Caco-2 (cell line): Measurements from ENCODE around the gene IL23R. TPM values are rescaled to one million over a fixed set of nuclear protein-coding genes. Genes with fewer than 3 reads are reported as not detected.

Source experiments
- BruUV-seq: library from RNA; stranded (reverse); fragments of 400-500 nt; replicated peaks from 2 replicates; lab custom pipeline; 2021; lab: Mats Ljungman, UMichigan
- CTCF ChIA-PET: fragments of 300-600 bp; sonication (Branson Sonifier 250); formaldehyde crosslinking; loops from one replicate; lab custom pipeline; 2022; ENCODE audit warnings: antibody characterized with exemption; lab: Charles Lee
- POLR2A ChIA-PET: fragments of 300-600 bp; sonication (Branson Sonifier 250); formaldehyde crosslinking; loops from one replicate; lab custom pipeline; 2022; ENCODE audit warnings: antibody characterized with exemption; lab: Charles Lee
- DNase-seq, 2 experiments: peaks; one replicate each; pipeline versions ENCODE4 v3.0.0 to v3.0.0-alpha.2; 2020 to 2022
- H3K27me3 ChIP-seq: replicated peaks from 2 replicates; pipeline ENCODE4 v1.6.0; 2011; ENCODE audit warnings: low read length; ENCODE audit not compliant: control insufficient read depth, insufficient read depth
- H3K36me3 ChIP-seq: 2 replicates; pipeline ENCODE4 v1.5.1; 2011; ENCODE audit warnings: low read length; ENCODE audit not compliant: control insufficient read depth, insufficient read depth
- H3K4me1 ChIP-seq: fragments of 250-450 bp; sonication (Bioruptor Pico); 2 replicates; pipeline ENCODE4 v1.5.1; 2020; ENCODE audit warnings: mild to moderate bottlenecking
- H3K4me3 ChIP-seq: 2 replicates; pipeline ENCODE4 v1.5.1; 2011; ENCODE audit warnings: low read depth, mild to moderate bottlenecking, control low read depth, low read length
- H3K9me3 ChIP-seq: fragments of 250-450 bp; sonication (Bioruptor Pico); 2 replicates; pipeline ENCODE4 v1.5.1; 2020; ENCODE audit warnings: mild to moderate bottlenecking, moderate library complexity
- H3K27ac Mint-ChIP-seq: one replicate; pipeline ENCODE4 v1.8.0; 2022; ENCODE audit warnings: mixed read lengths; ENCODE audit not compliant: unreplicated experiment
- H3K27me3 Mint-ChIP-seq: one replicate; pipeline ENCODE4 v1.8.0; 2022; ENCODE audit warnings: mixed read lengths; ENCODE audit not compliant: insufficient read depth, unreplicated experiment
- H3K36me3 Mint-ChIP-seq: one replicate; pipeline ENCODE4 v1.8.0; 2022; ENCODE audit warnings: mild to moderate bottlenecking, mixed read lengths; ENCODE audit not compliant: insufficient read depth, unreplicated experiment
- H3K4me1 Mint-ChIP-seq: one replicate; pipeline ENCODE4 v1.8.0; 2022; ENCODE audit warnings: low read depth, mixed read lengths; ENCODE audit not compliant: unreplicated experiment
- H3K4me3 Mint-ChIP-seq: one replicate; pipeline ENCODE4 v1.8.0; 2022; ENCODE audit warnings: mild to moderate bottlenecking, moderate library complexity, mixed read lengths; ENCODE audit not compliant: unreplicated experiment
- H3K9me3 Mint-ChIP-seq: one replicate; pipeline ENCODE4 v1.8.0; 2022; ENCODE audit warnings: mixed read lengths; ENCODE audit not compliant: unreplicated experiment
- CTCF ChIP-seq, 2 experiments: fragments of 200-600 bp in 1 of 2; IDR thresholded peaks; 1 replicate in 1 of 2; 2 replicates in 1 of 2; pipeline versions ENCODE4 v1.5.1 to v1.8.0; 2011 to 2022; ENCODE audit warnings: antibody characterized with exemption in 1 of 2, control low read depth in 1 of 2, inconsistent platforms in 1 of 2, low read depth in 1 of 2, low read length in 1 of 2, mild to moderate bottlenecking in 1 of 2, moderate library complexity in 1 of 2; ENCODE audit not compliant: insufficient read depth in 1 of 2, severe bottlenecking in 1 of 2, unreplicated experiment in 1 of 2
- intact Hi-C: fragments of 100-400 bp; cut with micrococcal nuclease; formaldehyde crosslinking; loops from one replicate; pipeline ENCODE4 v1.10.0; 2022; ENCODE audit not compliant: unreplicated experiment
- total RNA-seq: library from RNA; stranded (reverse); gene quantifications from 2 replicates; pipeline ENCODE4 v1.2.3, GENCODE V29; 2022

The IL23R gene
- total RNA-seq, 1 experiment from 2014 or later: not detected

DNA sequence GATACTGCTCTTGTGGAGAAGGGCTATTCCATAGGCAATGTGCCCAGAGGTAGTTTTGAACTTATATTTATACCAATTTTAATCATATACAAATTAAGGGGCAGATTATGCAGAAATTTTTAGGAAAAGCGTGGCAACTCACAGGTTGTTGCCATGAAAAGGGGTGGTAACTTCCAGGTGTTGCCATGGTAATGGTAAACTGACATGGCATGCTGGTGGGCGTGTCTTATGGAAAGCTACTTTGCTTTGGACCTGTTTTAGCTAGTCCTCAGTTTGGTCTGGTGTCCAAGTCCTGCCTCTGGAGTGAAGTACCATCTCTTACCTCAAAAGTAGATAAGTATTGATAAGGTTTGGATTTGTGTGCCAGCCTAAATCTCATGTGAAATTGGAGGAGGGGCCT is 7.9 kb upstream of the IL23R start:
- BruUV-seq: no TSS peak
- CTCF ChIA-PET: no interaction called here
- H3K27ac Mint-ChIP-seq: no peak overlapping the region

DNA sequence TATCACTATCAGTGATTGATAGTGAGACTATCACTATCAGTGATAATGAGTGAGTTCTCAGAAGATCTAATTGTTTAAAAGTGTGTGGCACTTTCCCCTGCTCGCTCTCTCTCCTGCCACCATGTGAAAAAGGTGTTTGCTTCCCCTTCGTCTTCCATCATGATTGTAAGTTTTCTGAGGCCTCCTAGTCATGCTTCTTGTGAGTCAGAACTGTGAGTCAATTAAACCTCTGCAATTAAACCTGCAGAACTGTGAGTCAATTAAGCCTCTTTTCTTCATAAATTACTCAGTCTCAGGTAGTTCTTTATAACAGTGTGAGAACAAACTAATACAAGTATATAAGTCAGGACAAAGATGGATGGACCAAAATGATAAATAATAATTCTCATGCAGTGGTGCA is 7.0 kb upstream of the IL23R start:
- H3K36me3 ChIP-seq: no peaks in the 10 kb centered on the region
- no peak overlapping the region for H3K4me3 Mint-ChIP-seq
- H3K4me1 Mint-ChIP-seq: no peaks in the 10 kb centered on the region
- no peak for DNase-seq
- POLR2A ChIA-PET: no interaction called here
- peaks cover 10% of the 10 kb centered on the region for H3K9me3 Mint-ChIP-seq
- no peaks in the 10 kb centered on the region for H3K9me3 ChIP-seq
- BruUV-seq: no TSS peak
- no peak overlapping the region for H3K4me3 ChIP-seq
- H3K4me1 ChIP-seq: no peaks in the 10 kb centered on the region
- no peak overlapping the region for H3K27ac Mint-ChIP-seq
- H3K27me3 Mint-ChIP-seq: peaks cover 8% of the 10 kb centered on the region
- H3K36me3 Mint-ChIP-seq: no peaks in the 10 kb centered on the region
- intact Hi-C loops: no loop called here
- CTCF ChIA-PET: no interaction called here
- H3K27me3 ChIP-seq: no peaks in the 10 kb centered on the region
- TF ChIP-seq CTCF (IDR thresholded peaks at IDR 0.05; ENCODE audit: insufficient read depth in 1 of 2, low read depth in 1 of 2, low read length in 1 of 2, severe bottlenecking in 1 of 2, unreplicated experiment in 1 of 2): no peak

More for the DNA sequence above, 7.9 kb upstream of the IL23R start:
- H3K4me1 ChIP-seq: no peaks in the 10 kb centered on the region
- no peaks in the 10 kb centered on the region for H3K9me3 ChIP-seq
- peaks cover 12% of the 10 kb centered on the region for H3K27me3 Mint-ChIP-seq
- no peak for TF ChIP-seq CTCF (IDR thresholded peaks at IDR 0.05; ENCODE audit: insufficient read depth in 1 of 2, low read depth in 1 of 2, low read length in 1 of 2, severe bottlenecking in 1 of 2, unreplicated experiment in 1 of 2)
- H3K4me3 ChIP-seq: no peak overlapping the region
- POLR2A ChIA-PET: no interaction called here
- no peaks in the 10 kb centered on the region for H3K4me1 Mint-ChIP-seq
- no peaks in the 10 kb centered on the region for H3K36me3 Mint-ChIP-seq
- peaks cover 10% of the 10 kb centered on the region for H3K9me3 Mint-ChIP-seq
- no peaks in the 10 kb centered on the region for H3K36me3 ChIP-seq
- H3K27me3 ChIP-seq: no peaks in the 10 kb centered on the region
- intact Hi-C loops: no loop called here
- H3K4me3 Mint-ChIP-seq: no peak overlapping the region
- DNase-seq: no peak

DNA sequence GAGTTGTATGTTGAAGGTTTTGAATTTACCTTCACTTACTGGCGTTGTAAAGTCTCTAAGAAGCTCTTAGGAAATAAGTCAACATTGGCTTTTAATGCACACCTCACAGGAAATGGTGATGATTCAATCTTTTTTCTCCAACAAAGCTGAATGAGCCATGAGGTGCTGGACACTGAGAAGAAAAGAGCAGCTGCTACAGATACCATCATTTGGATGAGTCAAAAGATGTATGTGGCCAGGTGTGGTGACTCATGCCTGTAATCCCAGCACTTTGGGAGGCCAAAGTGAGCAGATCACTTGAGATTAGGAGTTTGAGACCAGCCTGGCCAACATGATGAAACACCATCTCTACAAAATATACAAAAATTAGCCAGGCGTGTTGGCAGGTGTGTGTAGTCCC is 3.3 kb upstream of the IL23R start:
- intact Hi-C loops: no loop called here
- Mint-ChIP-seq H3K4me3 (no peak overlapping the region), H3K36me3 (no peaks in the 10 kb centered on the region), H3K9me3 (no peaks in the 10 kb centered on the region), H3K27me3 (no peaks in the 10 kb centered on the region), H3K4me1 (no peaks in the 10 kb centered on the region), H3K27ac (no peak overlapping the region)
- ChIA-PET CTCF (interaction anchor here (0.6 kb wide), 1 partner anchor 253 kb away, joined by 5 read pairs; no protein-coding TSS in a partner anchor), POLR2A (no interaction called here)
- Histone ChIP-seq H3K4me3 (no peak overlapping the region), H3K36me3 (no peaks in the 10 kb centered on the region), H3K4me1 (no peaks in the 10 kb centered on the region), H3K27me3 (no peaks in the 10 kb centered on the region), H3K9me3 (no peaks in the 10 kb centered on the region)
- TF ChIP-seq CTCF (IDR thresholded peaks at IDR 0.05; ENCODE audit: insufficient read depth in 1 of 2, low read depth in 1 of 2, low read length in 1 of 2, severe bottlenecking in 1 of 2, unreplicated experiment in 1 of 2): no peak
- DNase-seq: no peak
- no TSS peak for BruUV-seq
